ENCODE data around the gene CEP95.
A peak's percentile ranks its signal among the peaks of the same experiment; 100 is the strongest.

The CEP95 gene

GRCh38 chr17:64506201-64506575 lies 589 bp upstream of the CEP95 start, which contains the start of gene DDX5:
DDX5 (minus strand) TSS chr17:64506289; CDS start chr17:64506119, 170 bp downstream.
- no peak for TF ChIP-seq CTCF (IDR thresholded peaks at IDR 0.05; ENCODE audit: low read depth, low read length)

GRCh38 chr17:64507413-64507782 lies 621 bp downstream of the CEP95 start:
- peak overlapping the region; percentile 97 for H3K4me3 ChIP-seq (ENCODE audit: low read depth, low read length)
- TF ChIP-seq CTCF (IDR thresholded peaks at IDR 0.05; ENCODE audit: low read depth, low read length): peak; percentile 13; the same call in 1 of the 2 replicates

More at GRCh38 chr17:64506201-64506575, 589 bp upstream of the CEP95 start, which contains the start of gene DDX5:
- peak within 1 kb of the TSS; percentile 97 for H3K4me3 ChIP-seq (ENCODE audit: low read depth, low read length)

GRCh38 chr17:64508683-64509082 lies 1.9 kb downstream of the CEP95 start:
- TF ChIP-seq CTCF (IDR thresholded peaks at IDR 0.05; ENCODE audit: low read depth, low read length): no peak
- peak overlapping the region; percentile 97 for H3K4me3 ChIP-seq (ENCODE audit: low read depth, low read length)

GRCh38 chr17:64509179-64509578 lies 2.4 kb downstream of the CEP95 start:
- no peak overlapping the region for H3K4me3 ChIP-seq (ENCODE audit: low read depth, low read length)
- TF ChIP-seq CTCF (IDR thresholded peaks at IDR 0.05; ENCODE audit: low read depth, low read length): no peak

GRCh38 chr17:64515419-64515818 lies 8.6 kb downstream of the CEP95 start:
- H3K4me3 ChIP-seq (ENCODE audit: low read depth, low read length): no peak overlapping the region

GRCh38 chr17:64515829-64516228 lies 9.1 kb downstream of the CEP95 start:
- H3K4me3 ChIP-seq (ENCODE audit: low read depth, low read length): no peak overlapping the region
- TF ChIP-seq CTCF (IDR thresholded peaks at IDR 0.05; ENCODE audit: low read depth, low read length): no peak

More at GRCh38 chr17:64515419-64515818, 8.6 kb downstream of the CEP95 start:
- TF ChIP-seq CTCF (IDR thresholded peaks at IDR 0.05; ENCODE audit: low read depth, low read length): no peak

GRCh38 chr17:64519601-64520000 lies 12.8 kb downstream of the CEP95 start:
- no peak for TF ChIP-seq CTCF (IDR thresholded peaks at IDR 0.05; ENCODE audit: low read depth, low read length)
- no peak overlapping the region for H3K4me3 ChIP-seq (ENCODE audit: low read depth, low read length)
